HG02943 (cell line): Measurements from ENCODE around the gene CLIP4.
"Not testable (repeated sequence)": the region's sequence is repeated elsewhere in the genome, so short reads cannot be mapped to it uniquely, and the experiment has no call there.

ENCODE experiments used
- ATAC-seq: cut with Tn5 transposase; IDR thresholded peaks from one replicate; pipeline ENCODE4 v1.9.1; 2021; ENCODE audit warnings: mild to moderate bottlenecking, low read depth, moderate library complexity; ENCODE audit not compliant: unreplicated experiment

Gene CLIP4, protein sequence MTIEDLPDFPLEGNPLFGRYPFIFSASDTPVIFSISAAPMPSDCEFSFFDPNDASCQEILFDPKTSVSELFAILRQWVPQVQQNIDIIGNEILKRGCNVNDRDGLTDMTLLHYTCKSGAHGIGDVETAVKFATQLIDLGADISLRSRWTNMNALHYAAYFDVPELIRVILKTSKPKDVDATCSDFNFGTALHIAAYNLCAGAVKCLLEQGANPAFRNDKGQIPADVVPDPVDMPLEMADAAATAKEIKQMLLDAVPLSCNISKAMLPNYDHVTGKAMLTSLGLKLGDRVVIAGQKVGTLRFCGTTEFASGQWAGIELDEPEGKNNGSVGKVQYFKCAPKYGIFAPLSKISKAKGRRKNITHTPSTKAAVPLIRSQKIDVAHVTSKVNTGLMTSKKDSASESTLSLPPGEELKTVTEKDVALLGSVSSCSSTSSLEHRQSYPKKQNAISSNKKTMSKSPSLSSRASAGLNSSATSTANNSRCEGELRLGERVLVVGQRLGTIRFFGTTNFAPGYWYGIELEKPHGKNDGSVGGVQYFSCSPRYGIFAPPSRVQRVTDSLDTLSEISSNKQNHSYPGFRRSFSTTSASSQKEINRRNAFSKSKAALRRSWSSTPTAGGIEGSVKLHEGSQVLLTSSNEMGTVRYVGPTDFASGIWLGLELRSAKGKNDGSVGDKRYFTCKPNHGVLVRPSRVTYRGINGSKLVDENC

DNA sequence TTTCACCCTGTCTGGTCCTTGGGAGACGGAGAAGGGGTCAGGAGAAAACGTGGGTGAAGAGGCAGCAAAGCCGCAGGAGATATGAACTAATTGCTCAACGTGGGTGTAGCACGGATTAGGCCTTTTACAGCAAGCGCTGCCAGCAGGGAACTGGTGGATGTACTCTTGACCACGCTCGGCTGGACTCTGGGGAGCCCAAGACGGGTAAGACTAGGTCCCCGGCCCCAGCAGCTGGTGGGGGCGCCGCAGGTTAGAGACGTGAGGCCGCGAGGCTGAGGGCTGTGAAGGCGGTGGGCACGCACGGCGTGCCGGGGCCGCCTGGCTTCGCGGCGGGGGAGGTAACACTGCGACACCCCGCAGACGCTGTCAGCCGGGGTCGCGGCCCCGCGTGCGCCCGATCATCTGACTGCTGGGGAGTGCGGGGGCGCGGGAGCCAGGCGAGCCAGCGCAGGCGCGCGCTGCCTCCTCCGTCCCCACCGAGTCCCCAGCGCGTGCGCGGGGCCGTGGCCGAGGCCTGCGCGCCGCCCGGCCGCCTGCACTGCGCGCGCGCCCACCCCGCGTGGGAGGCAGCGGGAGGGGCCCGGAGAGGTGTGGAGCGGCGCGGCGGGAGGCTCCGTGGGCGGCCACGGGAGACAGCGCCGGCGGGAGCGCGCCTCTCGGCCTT is at the start of gene CLIP4:
CLIP4 (plus strand) TSS at position 470 of the 664 bp plus-strand sequence. CDS start 5,974 bp downstream, outside the sequence.
- ATAC-seq, result no peak

DNA sequence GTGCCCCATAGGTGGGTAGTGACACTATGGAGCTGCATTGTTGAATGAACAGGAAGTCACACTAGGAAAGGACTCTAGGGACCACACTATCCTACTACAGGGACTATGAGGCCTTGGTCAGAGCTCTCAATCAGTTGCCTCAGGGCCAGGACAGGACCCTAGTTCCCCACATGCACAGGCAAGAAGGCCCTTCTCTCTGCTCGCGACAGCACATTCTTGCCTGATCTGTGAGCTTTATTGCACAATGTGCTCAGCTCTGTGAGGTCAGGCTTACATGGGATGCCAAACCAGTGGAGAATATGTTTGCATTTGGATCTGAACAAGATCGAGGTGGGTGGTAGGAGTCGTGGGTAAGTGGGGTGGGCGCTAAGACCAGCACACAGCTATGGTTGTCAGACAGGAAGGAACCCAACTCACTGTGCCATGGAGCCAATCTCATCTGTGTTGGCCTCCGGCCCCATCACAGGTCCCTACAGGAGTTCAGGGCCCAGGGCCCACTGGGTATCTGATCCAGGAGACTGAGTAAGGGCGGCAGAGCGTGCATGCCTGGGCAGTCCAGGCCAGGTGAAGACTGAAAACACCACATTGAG is 48.8 kb upstream of the CLIP4 start:
- no peak for ATAC-seq

DNA sequence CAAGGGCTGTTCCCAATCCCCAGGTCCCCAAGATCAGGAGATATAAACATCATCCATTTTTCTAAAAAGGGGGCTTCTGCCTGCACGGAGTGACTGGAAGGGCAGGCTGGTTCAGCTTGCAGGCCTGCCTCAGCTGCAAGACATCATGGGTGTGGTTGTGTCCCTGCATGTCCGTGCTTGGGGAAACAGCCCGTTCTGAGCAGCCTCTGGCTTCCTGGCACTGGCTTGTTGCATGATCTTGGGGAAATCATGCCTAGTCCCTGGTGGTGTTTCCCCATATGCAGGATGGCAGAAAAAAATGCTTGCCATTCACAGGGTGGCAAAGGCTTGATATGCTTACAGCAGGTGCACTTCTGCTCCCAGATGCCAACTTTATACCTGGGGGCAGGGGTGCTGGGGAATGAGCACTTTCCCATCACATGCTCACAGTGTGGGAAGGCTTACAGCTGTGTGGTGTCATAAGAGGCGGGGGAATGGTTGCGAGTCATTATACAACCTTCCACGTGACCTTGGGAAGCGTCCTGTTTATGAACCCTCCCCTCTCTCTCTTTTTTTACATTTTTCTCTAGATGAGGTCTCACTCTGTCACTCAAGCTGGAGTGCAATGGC is 48.1 kb upstream of the CLIP4 start:
- no peak for ATAC-seq

DNA sequence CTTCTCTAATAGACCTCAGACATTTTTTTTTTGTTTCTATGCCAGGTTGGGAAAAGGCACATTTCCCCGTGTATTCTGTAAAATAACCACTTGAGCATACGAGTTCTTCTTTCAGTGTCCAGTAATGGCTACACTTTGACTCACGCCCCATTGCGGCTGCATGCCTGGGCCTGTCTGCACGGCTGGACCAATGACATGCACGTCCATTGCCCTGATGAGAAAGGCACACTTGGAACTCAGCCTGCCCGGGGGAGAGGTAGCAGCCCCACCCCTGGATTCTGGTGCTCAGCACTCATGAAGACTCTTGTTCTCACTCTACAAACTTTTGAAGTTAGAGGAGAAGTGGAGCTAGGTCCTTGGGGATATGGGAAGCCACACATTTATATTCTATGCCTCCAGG is 46.7 kb upstream of the CLIP4 start:
- ATAC-seq, result no peak

DNA sequence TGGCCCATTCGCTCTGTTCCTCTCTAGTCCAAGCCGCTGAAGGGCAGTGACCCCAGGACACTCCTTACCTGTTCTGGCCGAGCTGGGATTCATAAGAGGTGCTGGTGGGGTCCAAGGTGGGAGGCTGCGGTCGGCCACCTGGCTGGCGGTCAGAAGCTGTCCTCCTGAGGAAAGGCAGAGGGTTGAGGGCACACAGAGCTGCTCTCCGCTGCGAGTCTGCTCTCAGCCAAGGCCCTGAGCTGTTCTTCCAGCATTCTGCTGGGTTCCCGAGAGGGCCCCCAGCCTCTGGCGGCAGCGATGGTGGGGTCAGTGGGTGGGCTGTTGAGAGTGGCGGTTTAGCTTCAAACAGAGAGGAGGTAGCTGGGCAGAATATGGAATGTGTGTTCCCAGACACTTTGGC is 44.7 kb upstream of the CLIP4 start:
- no peak for ATAC-seq

DNA sequence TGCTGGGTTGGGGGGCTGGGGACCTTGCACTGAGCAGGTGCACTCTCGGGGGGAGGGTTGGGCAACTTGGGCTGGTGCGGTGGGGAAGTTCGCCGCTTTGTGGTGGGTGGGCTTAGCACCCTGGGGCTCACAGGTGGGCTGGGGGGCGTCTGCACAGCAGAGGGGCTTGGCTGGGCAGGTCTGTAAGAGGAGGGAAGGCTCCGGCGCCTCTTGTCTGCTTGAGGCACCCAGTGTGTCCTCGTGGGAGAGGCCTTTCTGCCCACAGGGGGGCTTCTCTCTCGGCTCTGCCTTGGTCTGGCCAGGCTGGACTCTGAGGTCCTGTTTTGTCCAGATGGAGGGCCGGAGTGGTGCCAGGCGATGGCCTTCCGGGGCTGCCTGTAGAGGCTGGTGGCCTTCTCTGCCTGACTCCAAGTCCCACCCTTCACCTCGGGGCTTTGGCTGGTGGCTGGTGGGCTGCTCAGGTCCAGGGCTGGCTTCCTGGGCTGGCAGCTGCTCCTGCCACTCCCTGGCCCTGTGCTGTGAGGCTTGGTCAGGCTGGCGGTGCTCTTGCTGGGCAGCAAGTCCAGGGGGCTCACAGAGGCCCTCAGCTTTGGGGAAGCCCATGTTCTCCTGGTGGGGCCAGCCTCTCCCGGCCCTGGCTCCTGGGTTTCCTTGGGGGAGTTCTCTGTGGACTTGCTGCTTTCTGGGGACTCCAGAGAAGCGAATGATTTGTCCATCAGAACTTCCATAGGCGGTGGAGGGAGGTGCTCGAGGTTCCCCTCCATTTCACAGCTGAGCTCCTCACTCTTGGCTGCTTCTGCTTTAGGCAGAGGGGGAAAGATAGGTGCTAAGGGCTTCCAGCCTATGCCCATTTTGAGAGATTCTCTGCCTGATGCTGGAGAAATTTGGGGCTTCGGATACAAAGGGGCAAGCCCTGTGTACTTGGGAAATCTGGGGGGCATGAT is 43.9 kb upstream of the CLIP4 start:
- no peak for ATAC-seq

DNA sequence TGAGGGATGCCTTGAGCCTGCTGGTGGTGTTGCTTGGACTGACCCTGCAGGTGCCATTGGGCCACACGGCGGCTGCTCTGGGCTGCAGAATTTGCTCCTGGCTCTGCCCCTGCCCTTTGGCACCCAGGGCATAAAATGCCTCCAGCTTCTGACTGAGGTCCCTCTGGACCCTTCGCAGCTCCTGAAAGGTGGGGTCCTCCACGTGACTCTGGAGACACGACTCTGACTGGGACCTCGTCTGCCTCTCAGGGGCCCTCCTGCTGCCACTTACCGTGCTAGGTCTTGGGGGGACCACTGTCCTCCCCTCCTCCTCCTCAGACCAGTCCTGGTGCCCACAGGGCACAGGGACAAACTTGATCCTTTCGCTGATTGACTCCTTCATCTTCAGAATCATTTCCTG is 43.0 kb upstream of the CLIP4 start:
- no peak for ATAC-seq

DNA sequence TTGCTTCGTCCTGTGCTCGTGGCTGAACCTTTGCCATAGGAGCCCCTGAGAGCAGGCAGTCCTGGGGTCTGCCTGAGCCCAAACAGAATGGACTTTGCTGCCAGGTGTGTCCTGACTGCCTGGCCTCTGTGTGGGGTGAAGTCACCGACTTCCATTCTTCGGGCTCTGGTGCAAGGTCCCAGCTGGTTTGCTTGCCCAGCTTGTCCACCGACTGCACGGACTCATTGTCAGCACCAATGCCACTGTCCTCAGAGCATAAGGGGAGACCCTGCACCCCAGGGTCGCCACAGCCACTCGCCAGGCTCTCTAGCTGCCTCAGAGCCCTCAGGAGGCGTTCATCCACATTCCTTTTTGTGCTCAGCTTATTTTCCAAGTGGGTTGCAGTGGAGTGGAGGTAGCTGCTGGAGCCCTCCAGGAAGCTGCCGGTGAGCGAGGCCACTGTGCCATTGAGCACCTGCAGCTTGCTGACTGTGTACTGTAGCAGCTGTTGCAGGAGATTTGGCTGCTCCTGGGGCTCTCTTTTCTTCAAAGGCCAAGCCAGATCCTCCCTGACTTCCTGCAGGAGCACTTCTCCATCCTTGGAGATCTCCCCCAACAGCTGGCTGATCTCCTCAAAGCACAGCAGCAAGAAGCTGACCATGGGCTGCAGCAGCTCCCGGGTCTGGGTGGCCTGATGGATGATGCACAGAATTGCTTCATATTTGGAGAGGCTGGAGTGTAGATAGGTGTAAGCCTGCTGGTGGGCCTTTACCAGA is 42.1 kb upstream of the CLIP4 start:
- no peak for ATAC-seq

DNA sequence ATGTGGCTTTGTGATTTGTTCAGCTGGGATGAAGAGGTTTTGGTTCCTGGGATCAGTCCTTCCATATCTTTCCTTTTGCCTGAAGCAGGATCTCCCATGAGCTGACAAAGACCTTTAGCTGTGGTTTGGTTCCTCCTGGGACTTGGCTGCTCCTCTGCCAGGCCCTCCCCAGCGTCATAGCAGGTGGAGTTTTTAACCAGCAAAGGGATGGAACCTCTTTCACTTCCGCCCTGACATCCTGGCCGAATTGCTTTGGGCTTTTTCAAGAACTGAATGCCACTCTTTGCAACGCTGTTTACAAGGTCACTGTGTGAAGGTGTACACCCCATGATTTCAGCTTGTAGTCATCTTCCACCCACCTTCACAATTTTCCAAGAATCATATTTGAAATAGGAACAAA is 41.3 kb upstream of the CLIP4 start:
- no peak for ATAC-seq

DNA sequence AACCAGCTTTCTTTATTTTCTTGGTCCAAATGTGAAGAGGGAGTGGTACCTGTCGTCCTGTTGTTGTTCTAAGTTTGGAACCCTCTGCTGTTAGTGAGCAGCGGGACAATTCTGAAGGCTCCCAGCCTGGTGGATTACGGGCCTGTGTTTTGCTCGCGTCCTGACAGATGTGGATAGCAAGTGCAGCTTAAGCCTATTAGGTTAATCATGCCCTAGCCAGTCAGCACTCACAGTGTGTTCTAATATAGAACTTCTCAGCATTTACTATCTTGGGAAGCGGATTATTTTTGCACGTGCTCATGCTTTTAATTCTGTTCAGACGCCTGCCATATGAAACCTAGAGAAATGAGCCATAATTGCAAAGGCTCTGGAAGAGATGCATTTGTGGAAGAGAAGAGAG is 40.8 kb upstream of the CLIP4 start, which contains the start of gene PCARE:
PCARE (minus strand) TSS at position 113 of the 400 bp plus-strand sequence. CDS start 262 bp downstream, outside the sequence.
- no peak for ATAC-seq

DNA sequence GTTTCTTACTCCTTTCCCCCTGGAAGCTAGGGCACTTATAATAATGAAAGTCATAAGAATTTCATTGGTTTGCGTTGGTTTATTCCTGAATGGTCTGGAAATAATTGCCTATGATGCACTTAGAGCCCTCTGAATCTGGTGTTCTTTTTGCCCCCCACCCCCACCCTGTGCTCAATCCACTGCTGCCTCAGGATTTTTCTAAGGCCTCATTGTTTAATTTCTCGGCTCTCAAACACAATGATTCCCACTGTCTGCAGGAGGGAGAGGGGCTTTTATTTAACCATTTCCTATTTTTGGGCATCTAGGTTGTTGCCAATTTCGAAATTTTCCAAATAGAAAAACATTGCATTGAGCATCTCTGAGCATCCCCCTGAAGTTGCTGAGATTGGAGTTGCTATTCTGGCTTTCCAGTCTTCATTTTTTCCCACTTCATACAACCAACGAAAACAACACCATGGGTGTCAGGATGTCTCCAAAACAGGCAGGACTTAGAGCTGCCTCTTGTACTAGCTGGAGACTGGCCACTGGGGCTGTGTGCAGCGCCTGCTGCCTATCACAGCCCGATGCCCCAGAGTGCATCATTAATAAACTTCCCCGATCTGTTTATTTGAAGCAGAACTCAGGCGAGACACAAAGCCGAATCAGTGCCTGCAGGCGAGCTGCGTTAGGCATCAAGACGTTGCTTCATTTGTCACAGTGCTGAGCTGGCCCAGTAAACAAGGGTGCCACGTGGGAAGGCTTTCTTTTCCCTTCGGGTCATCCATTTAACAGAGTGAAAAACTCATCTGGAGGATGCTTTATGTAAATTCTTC is 39.1 kb upstream of the CLIP4 start:
- no peak for ATAC-seq

DNA sequence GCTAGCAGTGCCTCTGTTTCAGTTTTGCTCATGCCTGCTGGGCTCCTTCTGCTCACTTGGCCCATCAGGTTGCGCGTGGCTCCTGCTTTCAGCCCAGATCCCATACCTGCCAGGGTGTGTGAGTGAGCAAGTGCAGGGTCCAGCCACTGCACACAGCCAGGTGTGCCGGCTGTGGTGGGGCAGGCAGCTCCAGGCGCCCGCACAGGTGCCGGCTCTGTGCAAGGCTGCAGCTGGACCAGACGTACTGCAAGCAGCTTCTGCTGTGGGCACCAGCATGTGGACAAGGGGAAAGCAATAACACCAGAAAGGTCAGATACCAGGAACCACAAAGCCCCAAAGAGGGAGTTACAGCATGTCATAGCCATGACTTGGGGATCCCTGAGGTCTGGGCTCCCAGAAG is 35.3 kb upstream of the CLIP4 start:
- ATAC-seq, result no peak

DNA sequence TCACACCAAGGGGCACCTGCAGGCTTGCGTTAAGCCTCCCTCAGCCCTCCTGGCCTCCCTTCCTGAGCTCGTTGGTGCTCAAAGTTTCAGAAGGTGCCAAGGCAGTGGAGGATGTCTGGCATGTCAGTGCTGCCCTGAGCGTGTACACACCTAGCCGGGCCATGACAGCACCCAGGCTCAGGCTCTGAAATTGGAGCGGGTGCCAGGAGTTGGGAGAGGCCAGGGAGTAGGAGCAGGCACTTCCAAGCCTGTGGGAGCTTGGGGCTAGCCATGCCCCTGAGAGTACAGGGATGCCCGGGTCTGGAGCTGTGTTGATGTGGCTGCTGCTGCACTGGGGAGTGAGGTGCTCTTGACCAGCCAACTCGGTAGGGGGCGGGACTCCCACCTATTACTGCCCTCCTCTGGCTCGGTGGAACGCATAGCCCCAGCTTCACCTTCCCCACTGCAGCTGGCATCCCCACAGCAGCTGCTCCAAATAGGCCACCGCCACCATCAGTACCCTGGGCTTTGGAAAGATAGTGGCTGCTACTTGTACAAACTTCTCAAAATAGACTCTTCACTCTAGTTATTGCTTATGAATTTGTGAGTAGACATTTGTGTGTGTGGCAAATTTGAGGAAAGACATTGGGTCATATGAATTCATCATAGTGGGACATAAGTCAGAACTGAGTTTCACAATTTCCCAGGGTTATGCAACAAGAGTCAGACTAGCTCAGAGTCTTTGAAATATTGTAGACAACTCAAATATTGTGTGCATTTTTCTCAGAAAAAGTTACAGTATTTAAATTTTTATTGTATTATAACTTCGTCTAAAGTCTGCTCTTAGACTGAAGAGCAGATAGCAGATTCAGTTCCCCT is 34.1 kb upstream of the CLIP4 start:
- no peak for ATAC-seq

DNA sequence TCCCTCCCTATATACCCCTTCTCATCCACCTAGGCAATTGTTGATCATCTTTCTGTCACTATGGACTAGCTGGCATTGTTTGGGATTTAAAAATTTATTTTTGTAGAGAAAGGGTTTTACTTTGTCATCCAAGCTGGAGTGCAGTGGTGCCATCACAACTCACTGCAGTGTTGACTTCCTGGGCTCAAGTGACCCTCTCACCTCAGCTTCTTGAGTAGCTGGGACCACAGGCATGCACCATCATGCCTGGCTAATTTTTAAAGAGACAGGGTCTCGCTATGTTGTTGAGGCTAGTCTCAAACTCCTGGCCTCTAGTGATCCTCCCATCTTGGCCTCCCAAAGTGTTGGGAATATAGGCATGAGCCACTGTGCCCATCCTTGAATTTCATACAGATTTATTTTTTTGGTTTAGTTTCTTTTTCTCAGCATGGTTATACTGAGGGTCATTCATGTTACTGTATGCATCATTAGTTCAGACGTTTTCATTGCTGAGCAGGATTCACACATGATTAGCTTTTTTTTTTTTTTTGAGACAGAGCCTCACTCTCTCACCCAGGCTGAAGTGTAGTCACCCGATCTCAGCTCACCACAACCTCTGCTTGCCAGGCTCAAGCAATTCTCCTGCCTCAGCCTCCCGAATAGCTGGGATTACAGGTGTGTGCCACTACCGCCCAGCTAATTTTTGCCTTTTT is 32.3 kb upstream of the CLIP4 start:
- ATAC-seq, result no peak

DNA sequence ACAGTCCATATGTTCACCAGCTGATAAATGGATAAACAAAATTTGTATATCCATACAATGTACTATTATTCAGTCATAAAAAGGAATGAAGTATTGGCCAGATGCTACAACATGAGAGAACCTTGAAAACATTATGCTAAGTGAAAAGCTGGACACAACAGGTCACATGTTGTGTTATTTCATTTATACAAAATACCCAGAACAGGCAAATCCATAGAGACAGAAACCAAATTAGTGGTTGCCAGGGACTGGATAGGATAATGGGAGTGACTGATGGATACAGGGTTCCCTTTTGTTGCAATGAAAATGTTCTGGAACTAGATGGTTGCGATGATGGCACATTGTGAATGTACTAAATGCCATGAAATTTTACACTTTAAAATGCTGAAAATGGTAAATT is 30.7 kb upstream of the CLIP4 start:
- ATAC-seq, result no peak

DNA sequence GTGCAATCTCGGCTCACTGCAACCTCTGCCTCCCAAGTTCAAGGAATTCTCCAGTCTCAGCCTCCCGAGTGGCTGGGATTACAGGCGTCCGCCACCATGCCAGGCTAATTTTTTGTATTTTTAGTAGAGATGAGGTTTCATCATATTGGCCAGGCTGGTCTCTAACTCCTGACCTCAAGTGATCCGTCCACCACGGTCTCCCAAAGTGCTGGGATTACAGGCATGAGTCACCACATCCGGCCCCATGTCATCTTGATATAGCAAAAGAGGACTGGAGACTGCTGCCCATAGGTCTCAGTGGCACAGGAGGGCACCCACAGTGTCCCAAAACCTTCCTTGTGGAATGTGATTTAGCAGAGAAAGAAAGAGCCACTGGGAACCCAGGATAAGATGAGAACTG is 24.9 kb upstream of the CLIP4 start:
- not testable (repeated sequence) for ATAC-seq
